GM23338 (cell line): Measurements from ENCODE around the gene TMEM52. TPM values are rescaled to one million over a fixed set of nuclear protein-coding genes. Genes with fewer than 3 reads are reported as not detected.

Experiments used
- ATAC-seq: fragments of 200-7000 bp; cut with Tn5 transposase; 3 replicates; pipeline ENCODE4 v1.9.1; 2020
- DNase-seq: peaks from one replicate; pipeline ENCODE4 v3.0.0-alpha.2; 2015; ENCODE audit warnings: low spot score
- H2AFZ ChIP-seq: fragments of 200-600 bp; sonication (generic); 2 replicates; pipeline ENCODE4 v1.8.0; 2016; ENCODE audit warnings: antibody characterized with exemption, mild to moderate bottlenecking, moderate library complexity
- H3F3A ChIP-seq: fragments of 200-600 bp; sonication (generic); replicated peaks from 2 replicates; pipeline ENCODE4 v1.8.0; 2017; ENCODE audit warnings: antibody characterized with exemption, mixed run types, low read depth
- H3K27ac ChIP-seq: fragments of 200-600 bp; sonication (generic); 2 replicates; pipeline ENCODE4 v1.6.1; 2016; ENCODE audit warnings: low read depth
- H3K27me3 ChIP-seq: fragments of 200-600 bp; sonication (generic); 2 replicates; pipeline ENCODE4 v1.8.0; 2016; ENCODE audit warnings: mild to moderate bottlenecking, mixed run types, moderate library complexity; ENCODE audit not compliant: insufficient read depth
- H3K36me3 ChIP-seq: fragments of 200-600 bp; sonication (generic); 2 replicates; pipeline ENCODE4 v1.8.0; 2016; ENCODE audit warnings: mild to moderate bottlenecking; ENCODE audit not compliant: insufficient read depth
- H3K4me1 ChIP-seq: fragments of 200-600 bp; sonication (generic); 2 replicates; pipeline ENCODE4 v1.8.0; 2016; ENCODE audit warnings: mild to moderate bottlenecking, moderate library complexity; ENCODE audit not compliant: insufficient read depth
- H3K4me2 ChIP-seq: fragments of 200-600 bp; sonication (generic); 2 replicates; pipeline ENCODE4 v1.7.1; 2017; ENCODE audit warnings: mixed run types
- H3K4me3 ChIP-seq: fragments of 200-600 bp; sonication (generic); 2 replicates; pipeline ENCODE4 v1.6.1; 2016; ENCODE audit warnings: mixed run types
- H3K79me2 ChIP-seq: fragments of 200-600 bp; sonication (generic); replicated peaks from 2 replicates; pipeline ENCODE4 v1.8.0; 2017; ENCODE audit warnings: mild to moderate bottlenecking; ENCODE audit not compliant: insufficient read depth
- H3K9me2 ChIP-seq: fragments of 200-600 bp; sonication (generic); 2 replicates; pipeline ENCODE4 v1.8.0; 2017; ENCODE audit not compliant: insufficient read depth
- H4K20me1 ChIP-seq: fragments of 200-600 bp; sonication (generic); replicated peaks from 2 replicates; pipeline ENCODE4 v1.8.0; 2017; ENCODE audit warnings: mild to moderate bottlenecking; ENCODE audit not compliant: insufficient read depth
- H3K27ac Mint-ChIP-seq: 2 replicates; pipeline ENCODE4 v1.8.0; 2020; ENCODE audit warnings: inconsistent platforms, mild to moderate bottlenecking, moderate library complexity, mixed read lengths
- H3K27me3 Mint-ChIP-seq: 3 replicates; pipeline ENCODE4 v1.8.0; 2022; ENCODE audit warnings: low read depth, mild to moderate bottlenecking, moderate library complexity, mixed read lengths, inconsistent platforms; ENCODE audit not compliant: insufficient read depth, poor library complexity
- H3K36me3 Mint-ChIP-seq: 3 replicates; pipeline ENCODE4 v1.8.0; 2021; ENCODE audit warnings: low read depth, mild to moderate bottlenecking, inconsistent platforms, moderate library complexity, mixed read lengths
- H3K4me1 Mint-ChIP-seq: 3 replicates; pipeline ENCODE4 v1.8.0; 2020; ENCODE audit warnings: mild to moderate bottlenecking, inconsistent platforms, mixed read lengths
- H3K4me3 Mint-ChIP-seq: 3 replicates; pipeline ENCODE4 v1.8.0; 2021; ENCODE audit warnings: moderate library complexity, mild to moderate bottlenecking, inconsistent platforms, mixed read lengths
- H3K9me3 Mint-ChIP-seq: 3 replicates; pipeline ENCODE4 v1.8.0; 2020; ENCODE audit warnings: moderate library complexity, mild to moderate bottlenecking, inconsistent platforms, mixed read lengths
- CREB1 ChIP-seq: fragments of 250-450 bp; sonication (Bioruptor Pico); IDR thresholded peaks from 2 replicates; pipeline ENCODE4 v1.5.0; 2020; ENCODE audit warnings: low read depth, mild to moderate bottlenecking, moderate library complexity
- EZH2 ChIP-seq: fragments of 200-600 bp; sonication (generic); IDR thresholded peaks from one replicate; pipeline ENCODE4 v1.8.0; 2017; ENCODE audit warnings: antibody characterized with exemption, mild to moderate bottlenecking, low read depth; ENCODE audit not compliant: unreplicated experiment
- EZH2phosphoT487 ChIP-seq: fragments of 200-600 bp; sonication (generic); IDR thresholded peaks from one replicate; pipeline ENCODE4 v1.8.1; 2018; ENCODE audit warnings: antibody characterized with exemption; ENCODE audit not compliant: unreplicated experiment
- JUNB ChIP-seq: IDR thresholded peaks from one replicate; pipeline ENCODE4 v1.6.1; 2016; ENCODE audit warnings: antibody characterized with exemption; ENCODE audit not compliant: unreplicated experiment
- NANOG ChIP-seq: IDR thresholded peaks from 2 replicates; pipeline ENCODE4 v1.6.1; 2016; ENCODE audit warnings: antibody characterized with exemption, borderline replicate concordance
- POLR2AphosphoS5 ChIP-seq: IDR thresholded peaks from 2 replicates; pipeline ENCODE4 v1.6.1; 2016; ENCODE audit warnings: antibody characterized with exemption, low read depth
- STAT1 ChIP-seq: IDR thresholded peaks from one replicate; pipeline ENCODE4 v1.6.1; 2016; ENCODE audit warnings: antibody characterized with exemption; ENCODE audit not compliant: unreplicated experiment
- ZNF114 ChIP-seq: fragments of 250-450 bp; sonication (Bioruptor Pico); IDR thresholded peaks from 2 replicates; pipeline ENCODE4 v1.5.0; 2020; ENCODE audit warnings: mild to moderate bottlenecking, moderate library complexity
- ZNF331 ChIP-seq: fragments of 250-450 bp; sonication (Bioruptor Pico); IDR thresholded peaks from 2 replicates; pipeline ENCODE4 v1.5.0; 2020; ENCODE audit warnings: low read depth, mild to moderate bottlenecking, moderate library complexity
- polyA plus RNA-seq: library from polyadenylated mRNA; unstranded; fragments of >200 nt; fragmentation: Nextera tagmentation; extraction: Ambion mirVana; gene quantifications from 2 replicates; pipeline ENCODE4 v1.2.1, GENCODE V29; 2016
- total RNA-seq: library from RNA; depleted of rRNA; stranded (reverse); fragments of >200 nt; shearing (Covaris generic); gene quantifications from 2 replicates; pipeline ENCODE4 v1.2.3, GENCODE V29; 2014
- TF ChIP-seq, protein P1 (sequence below): IDR thresholded peaks from 2 replicates; pipeline ENCODE4 v1.6.1; 2016; ENCODE audit warnings: antibody characterized with exemption
- TF ChIP-seq, protein P2 (sequence below): fragments of 250-450 bp; sonication (Bioruptor Pico); IDR thresholded peaks from 2 replicates; pipeline ENCODE4 v1.5.0; 2020; ENCODE audit warnings: mild to moderate bottlenecking, moderate library complexity
- TF ChIP-seq, protein P3 (sequence below): IDR thresholded peaks from one replicate; pipeline ENCODE4 v1.6.1; 2018; ENCODE audit warnings: antibody characterized with exemption; ENCODE audit not compliant: unreplicated experiment
- TF ChIP-seq, protein P4 (sequence below), 2 experiments: fragments of 200-600 bp in 1 of 2; sonication (generic) in 1 of 2; conservative IDR thresholded peaks; 2 replicates each; pipeline versions ENCODE4 v1.5.1 to v1.6.1; 2016 to 2017; ENCODE audit warnings: antibody characterized with exemption in 2 of 2, low read depth in 2 of 2, mild to moderate bottlenecking in 2 of 2, moderate library complexity in 1 of 2

Gene TMEM52
- total and polyA plus RNA-seq, 2 experiments from 2014 or later, result 19.5 to 25.0 TPM

DNA sequence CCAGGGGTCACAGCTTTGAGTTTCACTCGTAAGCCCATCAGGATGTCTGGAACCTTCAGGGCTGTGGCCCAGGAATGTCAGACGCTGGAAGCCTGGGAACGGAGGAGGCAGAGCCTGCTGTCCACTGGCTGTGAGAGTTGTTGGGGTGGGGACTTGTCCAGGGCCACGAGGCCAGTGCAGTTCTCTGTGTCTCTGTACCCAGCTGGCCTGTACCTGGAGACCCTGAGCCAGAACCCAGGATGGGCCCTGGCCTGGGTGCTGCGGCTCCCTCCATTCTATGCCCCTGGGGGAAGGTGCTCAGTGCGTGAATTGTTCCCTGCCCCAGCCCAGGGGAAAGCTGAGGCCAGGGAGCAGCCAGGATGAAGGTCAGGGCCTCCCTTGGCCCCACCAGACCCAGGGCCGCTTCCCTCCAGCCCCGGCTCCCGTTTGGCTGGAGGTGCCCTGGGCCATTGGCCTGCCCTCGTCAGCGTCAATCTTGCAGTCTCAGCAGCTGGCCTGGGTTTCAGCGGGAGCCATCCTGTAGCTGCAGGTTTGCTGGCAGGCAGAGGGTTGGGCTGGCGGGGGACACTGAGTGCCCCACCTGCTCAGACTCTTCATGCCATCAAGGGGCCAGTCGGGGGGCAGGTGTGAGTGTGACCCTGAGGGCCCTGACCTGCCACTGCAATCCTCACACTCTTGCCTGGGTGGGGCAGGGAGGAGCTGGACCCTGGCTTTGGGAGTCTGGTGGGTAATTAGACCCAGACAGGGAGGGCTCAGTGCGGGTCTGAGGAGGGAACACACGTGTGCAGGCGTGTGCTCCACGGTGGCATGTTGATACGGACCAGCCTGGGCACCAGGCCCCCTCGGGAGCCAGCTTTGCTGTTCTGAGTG is 4.7 kb downstream of the TMEM52 start:
- Histone ChIP-seq H3K4me2 (no peak overlapping the region), H3K27ac (no peak overlapping the region), H3K9me2 (no peaks in the 10 kb centered on the region), H3K4me3 (no peak overlapping the region), H3F3A (0 out of 2 replicates have a peak, but pooled peaks cover 6% of the 10 kb centered on the region), H2AFZ (no peak overlapping the region), H3K27me3 (no peaks in the 10 kb centered on the region), H4K20me1 (no peaks in the 10 kb centered on the region), H3K79me2 (no peaks in the 10 kb centered on the region), H3K4me1 (peaks cover 5% of the 10 kb centered on the region; the same call in 1 of the 2 replicates), H3K36me3 (no peaks in the 10 kb centered on the region)
- ATAC-seq, result no peak
- peaks cover 17% of the 10 kb centered on the region for H3K4me1 Mint-ChIP-seq
- DNase-seq, result no peak
- no peaks in the 10 kb centered on the region; the same call in 1 of the 3 replicates for H3K36me3 Mint-ChIP-seq
- H3K9me3 Mint-ChIP-seq, result no peaks in the 10 kb centered on the region
- no peak overlapping the region for H3K27ac Mint-ChIP-seq
- TF ChIP-seq CREB1 (CRISPR knock-in tag) (no peak), JUNB (no peak), POLR2AphosphoS5 (no peak), STAT1 (no peak), EZH2 (no peak), NANOG (no peak), ZNF114 (CRISPR knock-in tag) (no peak), ZNF331 (no peak), EZH2phosphoT487 (no peak)
- TF ChIP-seq, protein P1, sequence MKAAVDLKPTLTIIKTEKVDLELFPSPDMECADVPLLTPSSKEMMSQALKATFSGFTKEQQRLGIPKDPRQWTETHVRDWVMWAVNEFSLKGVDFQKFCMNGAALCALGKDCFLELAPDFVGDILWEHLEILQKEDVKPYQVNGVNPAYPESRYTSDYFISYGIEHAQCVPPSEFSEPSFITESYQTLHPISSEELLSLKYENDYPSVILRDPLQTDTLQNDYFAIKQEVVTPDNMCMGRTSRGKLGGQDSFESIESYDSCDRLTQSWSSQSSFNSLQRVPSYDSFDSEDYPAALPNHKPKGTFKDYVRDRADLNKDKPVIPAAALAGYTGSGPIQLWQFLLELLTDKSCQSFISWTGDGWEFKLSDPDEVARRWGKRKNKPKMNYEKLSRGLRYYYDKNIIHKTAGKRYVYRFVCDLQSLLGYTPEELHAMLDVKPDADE, result no peak
- TF ChIP-seq, protein P2, sequence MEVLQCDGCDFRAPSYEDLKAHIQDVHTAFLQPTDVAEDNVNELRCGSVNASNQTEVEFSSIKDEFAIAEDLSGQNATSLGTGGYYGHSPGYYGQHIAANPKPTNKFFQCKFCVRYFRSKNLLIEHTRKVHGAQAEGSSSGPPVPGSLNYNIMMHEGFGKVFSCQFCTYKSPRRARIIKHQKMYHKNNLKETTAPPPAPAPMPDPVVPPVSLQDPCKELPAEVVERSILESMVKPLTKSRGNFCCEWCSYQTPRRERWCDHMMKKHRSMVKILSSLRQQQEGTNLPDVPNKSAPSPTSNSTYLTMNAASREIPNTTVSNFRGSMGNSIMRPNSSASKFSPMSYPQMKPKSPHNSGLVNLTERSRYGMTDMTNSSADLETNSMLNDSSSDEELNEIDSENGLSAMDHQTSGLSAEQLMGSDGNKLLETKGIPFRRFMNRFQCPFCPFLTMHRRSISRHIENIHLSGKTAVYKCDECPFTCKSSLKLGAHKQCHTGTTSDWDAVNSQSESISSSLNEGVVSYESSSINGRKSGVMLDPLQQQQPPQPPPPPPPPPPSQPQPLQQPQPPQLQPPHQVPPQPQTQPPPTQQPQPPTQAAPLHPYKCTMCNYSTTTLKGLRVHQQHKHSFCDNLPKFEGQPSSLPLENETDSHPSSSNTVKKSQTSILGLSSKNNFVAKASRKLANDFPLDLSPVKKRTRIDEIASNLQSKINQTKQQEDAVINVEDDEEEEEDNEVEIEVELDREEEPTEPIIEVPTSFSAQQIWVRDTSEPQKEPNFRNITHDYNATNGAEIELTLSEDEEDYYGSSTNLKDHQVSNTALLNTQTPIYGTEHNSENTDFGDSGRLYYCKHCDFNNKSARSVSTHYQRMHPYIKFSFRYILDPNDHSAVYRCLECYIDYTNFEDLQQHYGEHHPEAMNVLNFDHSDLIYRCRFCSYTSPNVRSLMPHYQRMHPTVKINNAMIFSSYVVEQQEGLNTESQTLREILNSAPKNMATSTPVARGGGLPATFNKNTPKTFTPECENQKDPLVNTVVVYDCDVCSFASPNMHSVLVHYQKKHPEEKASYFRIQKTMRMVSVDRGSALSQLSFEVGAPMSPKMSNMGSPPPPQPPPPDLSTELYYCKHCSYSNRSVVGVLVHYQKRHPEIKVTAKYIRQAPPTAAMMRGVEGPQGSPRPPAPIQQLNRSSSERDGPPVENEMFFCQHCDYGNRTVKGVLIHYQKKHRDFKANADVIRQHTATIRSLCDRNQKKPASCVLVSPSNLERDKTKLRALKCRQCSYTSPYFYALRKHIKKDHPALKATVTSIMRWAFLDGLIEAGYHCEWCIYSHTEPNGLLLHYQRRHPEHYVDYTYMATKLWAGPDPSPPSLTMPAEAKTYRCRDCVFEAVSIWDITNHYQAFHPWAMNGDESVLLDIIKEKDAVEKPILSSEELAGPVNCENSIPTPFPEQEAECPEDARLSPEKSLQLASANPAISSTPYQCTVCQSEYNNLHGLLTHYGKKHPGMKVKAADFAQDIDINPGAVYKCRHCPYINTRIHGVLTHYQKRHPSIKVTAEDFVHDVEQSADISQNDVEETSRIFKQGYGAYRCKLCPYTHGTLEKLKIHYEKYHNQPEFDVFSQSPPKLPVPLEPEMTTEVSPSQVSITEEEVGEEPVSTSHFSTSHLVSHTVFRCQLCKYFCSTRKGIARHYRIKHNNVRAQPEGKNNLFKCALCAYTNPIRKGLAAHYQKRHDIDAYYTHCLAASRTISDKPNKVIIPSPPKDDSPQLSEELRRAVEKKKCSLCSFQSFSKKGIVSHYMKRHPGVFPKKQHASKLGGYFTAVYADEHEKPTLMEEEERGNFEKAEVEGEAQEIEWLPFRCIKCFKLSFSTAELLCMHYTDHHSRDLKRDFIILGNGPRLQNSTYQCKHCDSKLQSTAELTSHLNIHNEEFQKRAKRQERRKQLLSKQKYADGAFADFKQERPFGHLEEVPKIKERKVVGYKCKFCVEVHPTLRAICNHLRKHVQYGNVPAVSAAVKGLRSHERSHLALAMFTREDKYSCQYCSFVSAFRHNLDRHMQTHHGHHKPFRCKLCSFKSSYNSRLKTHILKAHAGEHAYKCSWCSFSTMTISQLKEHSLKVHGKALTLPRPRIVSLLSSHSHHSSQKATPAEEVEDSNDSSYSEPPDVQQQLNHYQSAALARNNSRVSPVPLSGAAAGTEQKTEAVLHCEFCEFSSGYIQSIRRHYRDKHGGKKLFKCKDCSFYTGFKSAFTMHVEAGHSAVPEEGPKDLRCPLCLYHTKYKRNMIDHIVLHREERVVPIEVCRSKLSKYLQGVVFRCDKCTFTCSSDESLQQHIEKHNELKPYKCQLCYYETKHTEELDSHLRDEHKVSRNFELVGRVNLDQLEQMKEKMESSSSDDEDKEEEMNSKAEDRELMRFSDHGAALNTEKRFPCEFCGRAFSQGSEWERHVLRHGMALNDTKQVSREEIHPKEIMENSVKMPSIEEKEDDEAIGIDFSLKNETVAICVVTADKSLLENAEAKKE (CRISPR knock-in tag), result no peak
- TF ChIP-seq, protein P3, sequence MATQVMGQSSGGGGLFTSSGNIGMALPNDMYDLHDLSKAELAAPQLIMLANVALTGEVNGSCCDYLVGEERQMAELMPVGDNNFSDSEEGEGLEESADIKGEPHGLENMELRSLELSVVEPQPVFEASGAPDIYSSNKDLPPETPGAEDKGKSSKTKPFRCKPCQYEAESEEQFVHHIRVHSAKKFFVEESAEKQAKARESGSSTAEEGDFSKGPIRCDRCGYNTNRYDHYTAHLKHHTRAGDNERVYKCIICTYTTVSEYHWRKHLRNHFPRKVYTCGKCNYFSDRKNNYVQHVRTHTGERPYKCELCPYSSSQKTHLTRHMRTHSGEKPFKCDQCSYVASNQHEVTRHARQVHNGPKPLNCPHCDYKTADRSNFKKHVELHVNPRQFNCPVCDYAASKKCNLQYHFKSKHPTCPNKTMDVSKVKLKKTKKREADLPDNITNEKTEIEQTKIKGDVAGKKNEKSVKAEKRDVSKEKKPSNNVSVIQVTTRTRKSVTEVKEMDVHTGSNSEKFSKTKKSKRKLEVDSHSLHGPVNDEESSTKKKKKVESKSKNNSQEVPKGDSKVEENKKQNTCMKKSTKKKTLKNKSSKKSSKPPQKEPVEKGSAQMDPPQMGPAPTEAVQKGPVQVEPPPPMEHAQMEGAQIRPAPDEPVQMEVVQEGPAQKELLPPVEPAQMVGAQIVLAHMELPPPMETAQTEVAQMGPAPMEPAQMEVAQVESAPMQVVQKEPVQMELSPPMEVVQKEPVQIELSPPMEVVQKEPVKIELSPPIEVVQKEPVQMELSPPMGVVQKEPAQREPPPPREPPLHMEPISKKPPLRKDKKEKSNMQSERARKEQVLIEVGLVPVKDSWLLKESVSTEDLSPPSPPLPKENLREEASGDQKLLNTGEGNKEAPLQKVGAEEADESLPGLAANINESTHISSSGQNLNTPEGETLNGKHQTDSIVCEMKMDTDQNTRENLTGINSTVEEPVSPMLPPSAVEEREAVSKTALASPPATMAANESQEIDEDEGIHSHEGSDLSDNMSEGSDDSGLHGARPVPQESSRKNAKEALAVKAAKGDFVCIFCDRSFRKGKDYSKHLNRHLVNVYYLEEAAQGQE, result no peak
- TF ChIP-seq, protein P4, sequence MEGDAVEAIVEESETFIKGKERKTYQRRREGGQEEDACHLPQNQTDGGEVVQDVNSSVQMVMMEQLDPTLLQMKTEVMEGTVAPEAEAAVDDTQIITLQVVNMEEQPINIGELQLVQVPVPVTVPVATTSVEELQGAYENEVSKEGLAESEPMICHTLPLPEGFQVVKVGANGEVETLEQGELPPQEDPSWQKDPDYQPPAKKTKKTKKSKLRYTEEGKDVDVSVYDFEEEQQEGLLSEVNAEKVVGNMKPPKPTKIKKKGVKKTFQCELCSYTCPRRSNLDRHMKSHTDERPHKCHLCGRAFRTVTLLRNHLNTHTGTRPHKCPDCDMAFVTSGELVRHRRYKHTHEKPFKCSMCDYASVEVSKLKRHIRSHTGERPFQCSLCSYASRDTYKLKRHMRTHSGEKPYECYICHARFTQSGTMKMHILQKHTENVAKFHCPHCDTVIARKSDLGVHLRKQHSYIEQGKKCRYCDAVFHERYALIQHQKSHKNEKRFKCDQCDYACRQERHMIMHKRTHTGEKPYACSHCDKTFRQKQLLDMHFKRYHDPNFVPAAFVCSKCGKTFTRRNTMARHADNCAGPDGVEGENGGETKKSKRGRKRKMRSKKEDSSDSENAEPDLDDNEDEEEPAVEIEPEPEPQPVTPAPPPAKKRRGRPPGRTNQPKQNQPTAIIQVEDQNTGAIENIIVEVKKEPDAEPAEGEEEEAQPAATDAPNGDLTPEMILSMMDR (conservative IDR thresholded peaks at IDR 0.05; ENCODE audit: low read depth in 2 of 2), result no peak
- peaks cover 7% of the 10 kb centered on the region for H3K27me3 Mint-ChIP-seq
- H3K4me3 Mint-ChIP-seq, result no peak overlapping the region
